K562 (cell line): Measurements from ENCODE around the gene POLD4. TPM values are rescaled to one million over a fixed set of nuclear protein-coding genes. Genes with fewer than 3 reads are reported as not detected.
A peak's percentile ranks its signal among the peaks of the same experiment; 100 is the strongest.

Experiments used
- ATAC-seq: fragments of 200-7000 bp; cut with Tn5 transposase; 3 replicates; pipeline ENCODE4 v1.9.1; 2020; ENCODE audit warnings: moderate library complexity
- BruUV-seq: library from RNA; stranded (reverse); fragments of 400-500 nt; replicated peaks from 2 replicates; lab custom pipeline; 2021; lab: Mats Ljungman, UMichigan
- CTCF ChIA-PET: fragments of 300-600 bp; formaldehyde crosslinking; extraction: SDS; loops from one replicate; lab custom pipeline; 2021; ENCODE audit warnings: low intra/inter-chr PET ratio; lab: Yijun Ruan, JAX
- POLR2A ChIA-PET: fragments of 300-600, 350-650 bp; sonication (Branson Sonifier 250); formaldehyde crosslinking; extraction: SDS; loops from one replicate; lab custom pipeline; 2021; ENCODE audit warnings: antibody characterized with exemption, inconsistent platforms; lab: Yijun Ruan, JAX
- DNase-seq, 4 experiments: peaks; one replicate each; pipeline versions ENCODE4 v3.0.0 to v3.0.0-alpha.2; 2011 to 2018; ENCODE audit warnings: low spot score in 3 of 4, mixed read lengths in 3 of 4; ENCODE audit errors: extremely low read depth in 1 of 4
- FAIRE-seq: peaks from 2 replicates; lab custom pipeline; 2011; peaks lifted over from hg19 to GRCh38; lab: Jason Lieb, UNC
- H2AFZ ChIP-seq: 2 replicates; pipeline ENCODE4 v1.6.0; 2011; ENCODE audit warnings: low read depth, low read length, control low read depth, inconsistent platforms
- H3K27ac ChIP-seq: fragments of 200-600 bp; 3 replicates; pipeline ENCODE4 v1.8.0; 2011; ENCODE audit warnings: low read depth, mild to moderate bottlenecking, control low read depth, inconsistent platforms, low read length, moderate library complexity, mixed read lengths; ENCODE audit errors: extremely low read depth
- H3K27me3 ChIP-seq, 2 experiments: fragments of 300-600 bp in 1 of 2; 2 replicates in 1 of 2; 3 replicates in 1 of 2; pipeline versions ENCODE4 v1.6.0 to v1.8.0; 2011; ENCODE audit warnings: inconsistent platforms in 2 of 2, low read length in 2 of 2, mild to moderate bottlenecking in 1 of 2, mixed read lengths in 1 of 2, moderate library complexity in 1 of 2; ENCODE audit not compliant: control insufficient read depth in 2 of 2, insufficient read depth in 2 of 2
- H3K36me3 ChIP-seq: fragments of 300-600 bp; 3 replicates; pipeline ENCODE4 v1.8.0; 2011; ENCODE audit warnings: mild to moderate bottlenecking, low read length, inconsistent platforms; ENCODE audit not compliant: control insufficient read depth, insufficient read depth
- H3K4me1 ChIP-seq, 2 experiments: fragments of 200-600 bp in 1 of 2; replicated peaks in 1 of 2; 2 replicates in 1 of 2; 3 replicates in 1 of 2; pipeline versions ENCODE4 v1.5.1 to v1.8.0; 2011; ENCODE audit warnings: inconsistent platforms in 2 of 2, low read length in 2 of 2, mild to moderate bottlenecking in 1 of 2, mixed read lengths in 1 of 2, moderate library complexity in 1 of 2; ENCODE audit not compliant: control insufficient read depth in 2 of 2, insufficient read depth in 2 of 2
- H3K4me2 ChIP-seq: 2 replicates; pipeline ENCODE4 v1.6.1; 2011; ENCODE audit warnings: low read length, control low read depth, inconsistent platforms, mixed read lengths; ENCODE audit not compliant: insufficient read depth
- H3K4me3 ChIP-seq: fragments of 200-600 bp; sonication (generic), shearing (Covaris generic); 2 replicates; pipeline ENCODE4 v1.5.1; 2016; ENCODE audit warnings: control low read depth, inconsistent platforms
- H3K79me2 ChIP-seq: fragments of 200-600 bp; 3 replicates; pipeline ENCODE4 v1.8.0; 2011; ENCODE audit warnings: low read length, inconsistent platforms; ENCODE audit not compliant: control insufficient read depth, insufficient read depth
- H3K9ac ChIP-seq, 2 experiments: 2 replicates each; pipeline versions ENCODE4 v1.6.0 to v1.6.1; 2011; ENCODE audit warnings: low read depth in 2 of 2, low read length in 2 of 2, control low read depth in 1 of 2, inconsistent platforms in 1 of 2, mild to moderate bottlenecking in 1 of 2, mixed read lengths in 1 of 2; ENCODE audit not compliant: insufficient read depth in 1 of 2
- H3K9me1 ChIP-seq: one replicate; pipeline ENCODE4 v1.6.0; 2011; ENCODE audit warnings: inconsistent platforms, mild to moderate bottlenecking, low read length, moderate library complexity; ENCODE audit not compliant: control insufficient read depth, insufficient read depth
- H3K9me3 ChIP-seq: replicated peaks from 2 replicates; pipeline ENCODE4 v1.5.1; 2011; ENCODE audit warnings: low read depth, low read length, inconsistent platforms; ENCODE audit not compliant: control insufficient read depth, insufficient read depth
- H4K20me1 ChIP-seq: replicated peaks from 2 replicates; pipeline ENCODE4 v1.6.1; 2011; ENCODE audit warnings: low read length, inconsistent platforms, mixed read lengths; ENCODE audit not compliant: control insufficient read depth, insufficient read depth
- ARID3A ChIP-seq: IDR thresholded peaks from 2 replicates; pipeline ENCODE4 v1.6.1; 2012; ENCODE audit warnings: low read depth, low read length, improper control_type of control experiment, borderline replicate concordance
- BCL6 ChIP-seq: fragments of 250-450 bp; sonication (Bioruptor Pico); IDR thresholded peaks from 2 replicates; pipeline ENCODE4 v1.4.0; 2020
- CTCFL ChIP-seq: IDR thresholded peaks from 2 replicates; pipeline ENCODE4 v1.6.1; 2011; ENCODE audit warnings: borderline replicate concordance, low read depth, mild to moderate bottlenecking, moderate library complexity, low read length; ENCODE audit not compliant: insufficient read depth, poor library complexity, severe bottlenecking
- HDAC1 ChIP-seq, 2 experiments: fragments of 450-650 bp; IDR thresholded peaks; 2 replicates each; pipeline ENCODE4 v1.6.1; 2016 to 2017; ENCODE audit warnings: inconsistent platforms in 1 of 2, mild to moderate bottlenecking in 1 of 2, moderate library complexity in 1 of 2
- JUND ChIP-seq, 2 experiments: IDR thresholded peaks; 2 replicates in 1 of 2; 3 replicates in 1 of 2; pipeline ENCODE4 v1.6.1; 2011; ENCODE audit warnings: borderline replicate concordance in 2 of 2, low read depth in 2 of 2, low read length in 2 of 2, improper control_type of control experiment in 1 of 2, missing biosample characterization in 1 of 2, missing genetic modification characterization in 1 of 2, missing genetic modification reagents in 1 of 2
- MEF2A ChIP-seq: IDR thresholded peaks from 2 replicates; pipeline ENCODE4 v1.6.1; 2011; ENCODE audit warnings: low read depth, mild to moderate bottlenecking, low read length, moderate library complexity; ENCODE audit not compliant: control insufficient read depth
- PPARD ChIP-seq: fragments of 250-450 bp; sonication (Bioruptor Pico); IDR thresholded peaks from 2 replicates; pipeline ENCODE4 v1.8.0; 2022; ENCODE audit warnings: inconsistent platforms, mild to moderate bottlenecking, moderate library complexity
- PURB ChIP-seq: sonication (generic); formaldehyde crosslinking; IDR thresholded peaks from 2 replicates; pipeline ENCODE4 v1.9.0; 2021; ENCODE audit warnings: low read depth, mild to moderate bottlenecking, missing genetic modification reagents
- SAFB2 ChIP-seq: fragments of 200-400 bp; formaldehyde crosslinking; IDR thresholded peaks from 2 replicates; pipeline ENCODE4 v1.6.1; 2018; ENCODE audit warnings: borderline replicate concordance, low read length, low read depth, moderate library complexity; ENCODE audit not compliant: severe bottlenecking
- SLC30A9 ChIP-seq: fragments of 250-450 bp; sonication (Bioruptor Pico); IDR thresholded peaks from 2 replicates; pipeline ENCODE4 v1.8.0; 2022; ENCODE audit warnings: mild to moderate bottlenecking, moderate library complexity
- SMAD4 ChIP-seq: fragments of 250-450 bp; sonication (Bioruptor Pico); conservative IDR thresholded peaks from 2 replicates; pipeline ENCODE4 v1.8.0; 2021; ENCODE audit warnings: inconsistent platforms, mild to moderate bottlenecking, moderate library complexity
- ZNF551 ChIP-seq: fragments of 250-450 bp; sonication (Bioruptor Pico); IDR thresholded peaks from 2 replicates; pipeline ENCODE4 v1.5.0; 2021; ENCODE audit warnings: mild to moderate bottlenecking, moderate library complexity
- WGBS: fragments of 100-300 bp; shearing (Covaris generic); methylation state at CpG from one replicate; pipeline ENCODE4 v1.1.6; 2016; ENCODE audit warnings: low coverage, mixed read lengths; ENCODE audit not compliant: insufficient coverage; ENCODE audit errors: missing lambda C conversion rate; 5-methylcytosine and 5-hydroxymethylcytosine counted together
- in situ Hi-C: fragments of 300-500 bp; cut with MboI; formaldehyde crosslinking; loops from 4 replicates; pipeline ENCODE4 v1.15.0; 2018; ENCODE audit warnings: inconsistent platforms, mixed read lengths
- intact Hi-C: fragments of 100-400 bp; cut with micrococcal nuclease; formaldehyde crosslinking; loops from 2 replicates; pipeline ENCODE4 v1.14.2; 2022
- polyA plus RNA-seq, 8 experiments: library from polyadenylated mRNA; depleted of rRNA in 4 of 8; stranded (reverse) in 5 of 8; unstranded in 3 of 8; fragments of >200 nt; fragmentation: Nextera tagmentation in 2 of 8; fragmentation: Illumina TruSeq in 1 of 8; extraction: Ambion mirVana in 2 of 8; extraction: Trizol in 1 of 8; gene quantifications; 2 replicates each; pipeline versions ENCODE4 v1.2.1 to v1.2.3, GENCODE V29; 2011 to 2014; ENCODE audit warnings: inconsistent platforms in 1 of 8, missing spikeins in 1 of 8
- total RNA-seq, 7 experiments: library from RNA; depleted of rRNA in 6 of 7; stranded (reverse); fragments of >200 nt in 6 of 7; fragmentation: Illumina TruSeq in 2 of 7; extraction: Trizol in 2 of 7; gene quantifications; 2 replicates each; pipeline versions ENCODE4 v1.2.1 to v1.2.3, GENCODE V29; 2011 to 2021; ENCODE audit warnings: low replicate concordance in 1 of 7
- TF ChIP-seq, protein P1 (sequence below): fragments of 450-650 bp; conservative IDR thresholded peaks from 2 replicates; pipeline ENCODE4 v1.6.1; 2016; ENCODE audit warnings: missing genetic modification characterization, low read depth, mild to moderate bottlenecking, missing compliant biosample characterization, moderate library complexity

The POLD4 gene
- total and polyA plus RNA-seq, 9 of the 15 experiments (the other 6 are each of a cell fraction or from before 2014, with no cell fraction given) = 5.8 to 64.5 (median 18.3) TPM

DNA sequence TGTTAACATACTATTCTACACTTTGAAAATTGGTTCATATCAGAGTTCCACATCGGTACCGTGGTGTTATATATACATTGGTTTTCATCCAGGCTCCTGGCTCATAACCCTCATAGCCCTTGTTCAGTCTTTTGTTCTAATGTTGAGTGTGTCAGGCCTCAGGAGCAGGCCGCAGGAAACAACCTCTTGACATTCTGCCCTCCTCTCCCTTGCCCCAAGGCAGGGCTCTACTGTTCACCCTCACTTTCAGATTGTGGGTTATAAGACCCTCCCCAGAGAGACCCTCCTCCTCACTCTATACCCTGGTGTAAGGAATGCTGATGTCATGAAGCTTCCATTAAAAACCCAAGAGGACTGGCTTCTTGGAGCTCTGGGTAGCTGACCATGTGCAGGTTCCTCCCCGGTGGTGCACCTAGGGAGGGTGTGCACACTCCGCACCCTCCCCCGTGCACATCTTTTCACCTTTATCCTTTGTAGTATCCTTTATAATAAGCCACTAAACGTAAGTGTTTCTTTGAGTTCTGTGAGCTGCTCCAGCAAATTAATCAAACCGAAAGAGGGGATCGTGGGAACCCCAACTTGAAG is 37.9 kb downstream of the POLD4 start (continued):
- TF ChIP-seq, protein P1, sequence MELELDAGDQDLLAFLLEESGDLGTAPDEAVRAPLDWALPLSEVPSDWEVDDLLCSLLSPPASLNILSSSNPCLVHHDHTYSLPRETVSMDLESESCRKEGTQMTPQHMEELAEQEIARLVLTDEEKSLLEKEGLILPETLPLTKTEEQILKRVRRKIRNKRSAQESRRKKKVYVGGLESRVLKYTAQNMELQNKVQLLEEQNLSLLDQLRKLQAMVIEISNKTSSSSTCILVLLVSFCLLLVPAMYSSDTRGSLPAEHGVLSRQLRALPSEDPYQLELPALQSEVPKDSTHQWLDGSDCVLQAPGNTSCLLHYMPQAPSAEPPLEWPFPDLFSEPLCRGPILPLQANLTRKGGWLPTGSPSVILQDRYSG = no peak
- TF ChIP-seq SLC30A9 (CRISPR knock-in tag) (no peak), ZNF551 (no peak), CTCFL (no peak), HDAC1 (IDR thresholded peaks at IDR 0.05) (no peak)

DNA sequence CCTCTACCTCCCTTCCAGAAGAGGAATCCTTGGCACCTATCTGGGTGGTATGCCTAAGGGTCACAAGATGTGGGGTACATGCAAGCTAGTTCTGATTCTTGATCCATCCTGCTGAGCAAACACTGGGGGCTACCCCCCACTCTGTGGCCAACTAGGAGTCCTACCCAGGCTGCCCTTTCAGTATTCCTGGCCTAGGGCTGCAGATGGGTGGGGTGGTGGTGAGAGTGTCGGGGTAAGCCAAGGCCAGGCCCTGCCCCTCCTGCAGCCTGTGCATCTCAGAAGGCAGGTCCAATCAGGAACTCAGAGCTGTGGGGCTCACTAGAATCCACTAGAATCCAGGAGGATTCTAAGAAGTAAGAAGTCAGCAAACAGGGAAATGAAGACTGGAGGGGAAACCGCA is 39.1 kb downstream of the POLD4 start:
- DNase-seq = peak in 2 of 4 experiments; percentile 2 to 3
- Histone ChIP-seq H3K9ac (peak overlapping the region in 1 of 2 experiments; percentile 47; a peak in 2 of 4 replicates), H3K27me3 (no peaks in the 10 kb centered on the region), H3K27ac (no peak overlapping the region), H3K79me2 (peaks cover 6% of the 10 kb centered on the region; the same call in 1 of the 3 replicates), H3K36me3 (no peaks in the 10 kb centered on the region), H3K9me3 (no peaks in the 10 kb centered on the region), H2AFZ (no peak overlapping the region), H4K20me1 (no peaks in the 10 kb centered on the region), H3K4me3 (no peak overlapping the region), H3K4me2 (no peak overlapping the region), H3K9me1 (no peaks in the 10 kb centered on the region), H3K4me1 (peaks cover 44 to 62% of the 10 kb centered on the region in 2 experiments)
- ChIA-PET CTCF (no interaction called here), POLR2A (interaction anchor here (0.6 to 3.5 kb wide), 7 partner anchors 8 to 431 kb away, joined by 3 to 10 read pairs (median 4); no protein-coding TSS in a partner anchor)
- BruUV-seq = no TSS peak
- intact Hi-C loops = no loop called here
- in situ Hi-C loops = loop anchor here (5.0 kb wide), 1 partner anchor 37 kb away; no protein-coding TSS in a partner anchor
- no peak for ATAC-seq
- WGBS = 95% methylated on average over 2 of the region's 2 CpGs
- FAIRE-seq = no peak
- no peak for TF ChIP-seq PURB (CRISPR knock-in tag)
- TF ChIP-seq JUND (IDR thresholded peaks at IDR 0.05; ENCODE audit: borderline replicate concordance, low read depth, low read length) = no peak
- TF ChIP-seq JUND (tag; IDR thresholded peaks at IDR 0.05; ENCODE audit: borderline replicate concordance, low read depth, low read length) = no peak
- TF ChIP-seq ARID3A = no peak
- TF ChIP-seq SMAD4 (CRISPR knock-in tag) = no peak
- no peak for TF ChIP-seq PPARD (CRISPR knock-in tag)
- no peak for TF ChIP-seq MEF2A
- TF ChIP-seq SAFB2 = no peak
- TF ChIP-seq BCL6 = no peak
